PFSK-1 (cell line): ENCODE measurements around the gene TCF21.

ENCODE experiments used
- FOXP2 ChIP-seq: optimal IDR thresholded peaks from 2 replicates; pipeline ENCODE3; 2011; ENCODE audit warnings: borderline replicate concordance, control low read depth, inconsistent platforms; ENCODE audit not compliant: insufficient read depth; ENCODE audit errors: extremely low read length, extremely low read depth
- POLR2AphosphoS5 ChIP-seq: IDR thresholded peaks from 2 replicates; pipeline ENCODE4 v1.6.1; 2012; ENCODE audit warnings: low read depth, mild to moderate bottlenecking, control low read depth, low read length, moderate library complexity
- SIN3A ChIP-seq: IDR thresholded peaks from 2 replicates; pipeline ENCODE4 v1.6.1; 2012; ENCODE audit warnings: mild to moderate bottlenecking, low read length, moderate library complexity, borderline replicate concordance; ENCODE audit not compliant: insufficient read depth

DNA sequence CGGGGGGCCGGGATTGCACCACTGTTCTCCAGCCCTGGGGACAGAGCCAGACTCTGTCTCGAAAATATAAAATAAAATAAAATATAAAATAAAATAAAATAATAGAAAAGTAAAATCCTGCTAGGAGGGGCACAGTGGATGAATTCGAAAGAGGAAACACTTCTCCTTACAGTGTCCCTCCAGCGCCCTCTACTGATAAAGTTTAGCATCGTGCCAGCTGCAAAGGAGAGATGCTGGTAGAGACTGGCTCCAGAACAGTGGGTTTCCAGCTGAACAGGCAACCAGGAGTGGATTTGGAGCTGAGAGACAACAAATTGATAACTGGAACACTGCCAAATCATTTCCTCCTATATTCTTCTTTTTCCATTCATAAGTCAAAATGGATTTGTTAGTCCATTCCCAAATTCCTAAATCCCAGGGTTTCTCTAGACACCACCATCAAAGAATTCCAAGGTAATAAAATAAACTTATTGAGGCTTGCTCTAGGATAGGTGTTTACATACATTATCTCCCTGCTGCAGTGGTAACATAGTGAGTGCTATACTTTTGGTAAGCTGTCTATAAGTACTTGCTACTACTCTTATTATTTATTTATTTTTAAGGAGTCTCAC lies 32.4 kb downstream of the TCF21 start:
- TF ChIP-seq POLR2AphosphoS5 (no peak), FOXP2 (no peak), SIN3A (no peak)
